Ishikawa (cell line): ENCODE data around the gene POC1B.

ENCODE experiments used
- CEBPB ChIP-seq: IDR thresholded peaks from 2 replicates; pipeline ENCODE4 v1.6.1; 2012
- CREB1 ChIP-seq: IDR thresholded peaks from 2 replicates; pipeline ENCODE4 v1.6.1; 2012; ENCODE audit warnings: low read depth
- EGR1 ChIP-seq: IDR thresholded peaks from 2 replicates; pipeline ENCODE4 v1.6.1; 2012
- EP300 ChIP-seq: IDR thresholded peaks from 2 replicates; pipeline ENCODE4 v1.6.1; 2012; ENCODE audit warnings: borderline replicate concordance
- FOXM1 ChIP-seq: IDR thresholded peaks from 2 replicates; pipeline ENCODE4 v1.6.1; 2012; ENCODE audit warnings: low read depth, borderline replicate concordance
- NFIC ChIP-seq: IDR thresholded peaks from 2 replicates; pipeline ENCODE4 v1.6.1; 2012
- RAD21 ChIP-seq: IDR thresholded peaks from 2 replicates; pipeline ENCODE4 v1.6.1; 2012; ENCODE audit warnings: low read depth
- TAF1 ChIP-seq: IDR thresholded peaks from 2 replicates; pipeline ENCODE4 v1.6.1; 2012; ENCODE audit warnings: low read depth, mild to moderate bottlenecking
- TCF12 ChIP-seq: IDR thresholded peaks from 2 replicates; pipeline ENCODE4 v1.6.1; 2012; ENCODE audit warnings: low read depth
- TEAD4 ChIP-seq: IDR thresholded peaks from 2 replicates; pipeline ENCODE4 v1.6.1; 2012
- YY1 ChIP-seq: IDR thresholded peaks from 2 replicates; pipeline ENCODE4 v1.6.1; 2012; ENCODE audit warnings: low read depth
- ZBTB7A ChIP-seq: IDR thresholded peaks from 2 replicates; pipeline ENCODE4 v1.6.1; 2012; ENCODE audit warnings: low read depth
- TF ChIP-seq, protein P1 (sequence below): IDR thresholded peaks from 2 replicates; pipeline ENCODE4 v1.6.1; 2012
- TF ChIP-seq, protein P2 (sequence below): IDR thresholded peaks from 2 replicates; pipeline ENCODE4 v1.6.1; 2012
- TF ChIP-seq, protein P3 (sequence below): IDR thresholded peaks from 2 replicates; pipeline ENCODE4 v1.6.1; 2012; ENCODE audit warnings: low read depth, mild to moderate bottlenecking

Gene POC1B

DNA sequence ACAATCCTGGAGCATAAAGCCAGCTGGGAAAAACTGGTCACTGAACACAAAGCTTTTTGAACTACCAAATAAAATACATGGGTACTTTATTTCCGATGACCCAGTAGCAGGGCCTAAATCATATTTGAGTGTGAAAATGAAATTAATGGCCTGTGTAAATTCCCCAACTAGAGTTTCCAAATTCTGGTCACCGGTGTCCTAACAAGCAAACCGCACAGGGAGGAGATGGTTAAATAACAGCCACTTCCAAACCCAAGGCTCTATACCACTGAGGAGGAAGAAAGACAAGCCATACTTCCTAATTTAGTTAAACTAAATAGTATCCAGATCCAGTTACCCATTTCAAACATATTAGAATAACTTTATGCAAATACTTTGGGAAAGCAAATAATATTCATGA lies 133.5 kb downstream of the POC1B start:
- TF ChIP-seq ZBTB7A (no peak), CEBPB (no peak), RAD21 (no peak), TEAD4 (no peak), FOXM1 (0 out of 2 replicates have a peak, but pooled peaks have one; percentile 0)
- TF ChIP-seq, protein P1, sequence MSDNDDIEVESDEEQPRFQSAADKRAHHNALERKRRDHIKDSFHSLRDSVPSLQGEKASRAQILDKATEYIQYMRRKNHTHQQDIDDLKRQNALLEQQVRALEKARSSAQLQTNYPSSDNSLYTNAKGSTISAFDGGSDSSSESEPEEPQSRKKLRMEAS: no peak

DNA sequence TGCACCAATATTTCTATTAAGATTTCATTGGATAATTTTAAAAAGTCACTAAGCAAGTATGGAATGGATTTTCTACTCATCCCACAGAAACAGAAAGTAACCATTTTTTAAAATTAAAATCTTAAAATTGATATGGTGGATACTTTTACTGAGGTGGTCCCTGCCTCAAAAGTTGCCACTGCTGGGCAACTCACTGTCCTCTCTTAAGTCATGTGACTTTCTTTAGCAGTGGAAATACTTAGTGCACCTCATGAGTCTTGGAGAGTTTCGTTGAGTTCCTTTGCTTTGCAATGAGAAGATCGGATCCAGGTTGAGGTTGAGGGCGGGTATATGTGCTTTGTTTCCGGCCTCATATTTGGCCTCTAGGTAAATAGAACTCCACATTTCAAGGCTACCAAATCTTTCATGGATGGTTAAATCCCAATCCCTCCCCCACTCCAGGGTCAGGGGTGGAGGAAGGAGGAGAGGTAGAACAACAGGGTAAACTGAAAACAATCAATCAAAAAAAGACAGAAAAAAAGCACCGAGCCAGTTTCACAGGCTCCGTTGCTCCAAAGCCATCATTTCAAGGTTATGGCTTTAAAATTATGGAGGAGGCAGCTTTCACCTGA lies 134.0 kb downstream of the POC1B start:
- TF ChIP-seq NFIC (peak; percentile 55; the same call in 1 of the 2 replicates), TCF12 (peak; percentile 70), EP300 (peak; percentile 56; the same call in 1 of the 2 replicates), TAF1 (no peak), ZBTB7A (no peak)
- TF ChIP-seq, protein P2, sequence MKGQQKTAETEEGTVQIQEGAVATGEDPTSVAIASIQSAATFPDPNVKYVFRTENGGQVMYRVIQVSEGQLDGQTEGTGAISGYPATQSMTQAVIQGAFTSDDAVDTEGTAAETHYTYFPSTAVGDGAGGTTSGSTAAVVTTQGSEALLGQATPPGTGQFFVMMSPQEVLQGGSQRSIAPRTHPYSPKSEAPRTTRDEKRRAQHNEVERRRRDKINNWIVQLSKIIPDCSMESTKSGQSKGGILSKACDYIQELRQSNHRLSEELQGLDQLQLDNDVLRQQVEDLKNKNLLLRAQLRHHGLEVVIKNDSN: 0 out of 2 replicates have a peak, but pooled peaks have one; percentile 15

DNA sequence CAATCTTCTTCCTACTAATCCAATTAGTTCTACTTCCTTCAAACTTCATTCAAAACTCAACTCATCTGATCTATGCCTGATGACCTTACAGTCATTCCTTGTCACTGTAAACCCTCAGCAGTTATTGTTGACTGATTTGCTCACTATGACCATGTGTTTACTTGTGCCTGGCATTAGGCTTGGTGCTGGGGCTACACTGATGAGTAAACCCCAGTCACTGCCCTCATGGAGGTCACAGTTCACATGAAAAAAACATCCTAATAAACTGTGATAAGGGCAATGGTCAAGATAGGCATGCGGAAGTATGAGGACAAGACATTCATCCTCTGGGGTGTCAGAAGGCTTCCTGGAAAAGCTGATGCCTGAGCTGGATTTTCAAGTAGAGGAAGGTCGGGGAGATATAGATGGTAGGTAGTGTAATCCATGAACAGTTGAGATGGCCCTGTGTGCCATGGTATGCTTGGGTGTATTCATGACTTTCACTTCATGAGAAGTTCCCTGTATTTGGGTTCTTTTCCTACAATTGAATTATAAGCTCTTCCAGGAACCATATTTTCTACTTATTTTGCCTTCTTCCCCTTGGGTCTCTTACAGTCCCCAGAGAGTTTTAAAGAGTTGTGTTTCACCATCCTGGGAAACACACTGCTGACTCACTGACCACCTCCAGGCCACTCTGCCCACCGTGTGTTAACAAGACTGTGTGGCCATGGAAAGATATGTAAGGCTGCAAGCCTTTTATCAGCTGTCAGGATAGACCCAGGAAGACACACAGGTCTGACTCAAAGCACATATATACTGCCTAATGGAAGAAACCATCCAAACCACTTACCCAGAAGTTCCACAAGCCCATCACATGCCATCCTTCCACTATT lies 134.8 kb downstream of the POC1B start:
- TF ChIP-seq TEAD4: no peak
- no peak for TF ChIP-seq ZBTB7A
- TF ChIP-seq, protein P2: no peak
- no peak for TF ChIP-seq TCF12
- no peak for TF ChIP-seq CREB1
- no peak for TF ChIP-seq CEBPB
- TF ChIP-seq FOXM1: no peak
- TF ChIP-seq, protein P1: no peak
- no peak for TF ChIP-seq YY1
- TF ChIP-seq, protein P3, sequence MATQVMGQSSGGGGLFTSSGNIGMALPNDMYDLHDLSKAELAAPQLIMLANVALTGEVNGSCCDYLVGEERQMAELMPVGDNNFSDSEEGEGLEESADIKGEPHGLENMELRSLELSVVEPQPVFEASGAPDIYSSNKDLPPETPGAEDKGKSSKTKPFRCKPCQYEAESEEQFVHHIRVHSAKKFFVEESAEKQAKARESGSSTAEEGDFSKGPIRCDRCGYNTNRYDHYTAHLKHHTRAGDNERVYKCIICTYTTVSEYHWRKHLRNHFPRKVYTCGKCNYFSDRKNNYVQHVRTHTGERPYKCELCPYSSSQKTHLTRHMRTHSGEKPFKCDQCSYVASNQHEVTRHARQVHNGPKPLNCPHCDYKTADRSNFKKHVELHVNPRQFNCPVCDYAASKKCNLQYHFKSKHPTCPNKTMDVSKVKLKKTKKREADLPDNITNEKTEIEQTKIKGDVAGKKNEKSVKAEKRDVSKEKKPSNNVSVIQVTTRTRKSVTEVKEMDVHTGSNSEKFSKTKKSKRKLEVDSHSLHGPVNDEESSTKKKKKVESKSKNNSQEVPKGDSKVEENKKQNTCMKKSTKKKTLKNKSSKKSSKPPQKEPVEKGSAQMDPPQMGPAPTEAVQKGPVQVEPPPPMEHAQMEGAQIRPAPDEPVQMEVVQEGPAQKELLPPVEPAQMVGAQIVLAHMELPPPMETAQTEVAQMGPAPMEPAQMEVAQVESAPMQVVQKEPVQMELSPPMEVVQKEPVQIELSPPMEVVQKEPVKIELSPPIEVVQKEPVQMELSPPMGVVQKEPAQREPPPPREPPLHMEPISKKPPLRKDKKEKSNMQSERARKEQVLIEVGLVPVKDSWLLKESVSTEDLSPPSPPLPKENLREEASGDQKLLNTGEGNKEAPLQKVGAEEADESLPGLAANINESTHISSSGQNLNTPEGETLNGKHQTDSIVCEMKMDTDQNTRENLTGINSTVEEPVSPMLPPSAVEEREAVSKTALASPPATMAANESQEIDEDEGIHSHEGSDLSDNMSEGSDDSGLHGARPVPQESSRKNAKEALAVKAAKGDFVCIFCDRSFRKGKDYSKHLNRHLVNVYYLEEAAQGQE: no peak
- no peak for TF ChIP-seq EP300
- no peak for TF ChIP-seq EGR1
- TF ChIP-seq NFIC: no peak
- TF ChIP-seq RAD21: no peak
- no peak for TF ChIP-seq TAF1

DNA sequence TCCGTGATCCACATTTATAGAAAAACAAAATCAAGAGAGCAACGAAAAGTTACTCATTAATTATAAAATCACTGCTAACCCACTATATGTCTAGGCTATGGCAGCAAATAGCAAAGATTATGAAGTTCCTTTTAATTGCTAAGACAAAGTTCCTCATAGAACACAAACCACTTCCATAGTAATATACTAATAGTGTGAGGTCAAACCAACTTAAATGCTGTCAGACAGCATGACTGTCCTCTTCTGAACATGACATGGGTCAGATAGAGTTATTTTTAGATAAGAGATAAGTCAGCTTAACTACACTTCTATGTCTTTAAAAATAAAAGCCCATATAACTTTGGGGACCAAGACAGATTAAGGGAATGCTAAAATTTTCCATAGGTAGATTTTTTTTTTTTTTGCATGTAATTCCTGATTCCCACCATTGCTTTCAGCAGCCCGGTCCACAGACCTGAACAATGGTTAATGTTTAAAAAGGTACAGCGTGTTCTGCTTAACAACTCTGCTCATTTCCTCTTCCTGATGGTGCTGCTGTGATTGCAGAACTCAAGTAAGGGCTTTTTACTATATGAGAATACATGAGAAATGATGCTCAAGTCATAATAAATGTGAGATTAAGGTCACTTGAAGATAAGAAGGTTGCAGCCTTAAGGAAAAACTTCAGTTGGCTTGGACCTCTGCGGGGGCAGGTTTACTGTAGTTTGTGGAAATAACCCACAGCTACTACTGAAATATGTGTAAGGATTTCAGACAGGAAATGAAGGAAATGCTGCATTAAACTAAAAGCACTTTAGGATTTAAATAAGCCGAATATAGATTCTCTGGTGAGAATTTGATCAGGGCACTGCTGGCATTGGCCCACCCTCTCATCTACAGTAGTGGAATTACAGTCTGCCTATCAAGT lies 135.8 kb downstream of the POC1B start:
- no peak for TF ChIP-seq CEBPB
- no peak for TF ChIP-seq TEAD4
- TF ChIP-seq, protein P3: no peak
- TF ChIP-seq TAF1: no peak
- TF ChIP-seq ZBTB7A: no peak
- no peak for TF ChIP-seq YY1
- no peak for TF ChIP-seq FOXM1
- no peak for TF ChIP-seq NFIC
- TF ChIP-seq, protein P2: no peak
- no peak for TF ChIP-seq EP300
- TF ChIP-seq TCF12: no peak
- TF ChIP-seq RAD21: no peak
- no peak for TF ChIP-seq EGR1
- TF ChIP-seq, protein P1: no peak
- no peak for TF ChIP-seq CREB1
